GM12875 (cell line): Measurements from ENCODE around the gene P2RX4.

ENCODE experiments used
- H3K4me3 ChIP-seq: one replicate; pipeline ENCODE4 v1.5.1; 2011; ENCODE audit warnings: low read depth, low read length, control low read depth
- CTCF ChIP-seq: IDR thresholded peaks from 2 replicates; pipeline ENCODE4 v1.5.1; 2011; ENCODE audit warnings: low read depth, mild to moderate bottlenecking, control low read depth, inconsistent platforms, low read length, moderate library complexity, borderline replicate concordance; ENCODE audit not compliant: insufficient read depth

The P2RX4 gene

GRCh38 chr12:121167951-121168350 is 42.0 kb upstream of the P2RX4 start:
- TF ChIP-seq CTCF: no peak

GRCh38 chr12:121170151-121170550 is 39.8 kb upstream of the P2RX4 start:
- TF ChIP-seq CTCF: no peak
- no peak overlapping the region for H3K4me3 ChIP-seq

More at GRCh38 chr12:121167951-121168350, 42.0 kb upstream of the P2RX4 start:
- H3K4me3 ChIP-seq: no peak overlapping the region

GRCh38 chr12:121170611-121171260 is 39.2 kb upstream of the P2RX4 start:
- TF ChIP-seq CTCF: no peak
- H3K4me3 ChIP-seq: no peak overlapping the region

GRCh38 chr12:121172145-121172544 is 37.8 kb upstream of the P2RX4 start:
- TF ChIP-seq CTCF: no peak
- no peak overlapping the region for H3K4me3 ChIP-seq

- no peak overlapping the region for H3K4me3 ChIP-seq
These were observed 34.4 kb upstream of the P2RX4 start for GRCh38 chr12:121175383-121176119.

GRCh38 chr12:121176826-121177529 is 33.0 kb upstream of the P2RX4 start:
- no peak overlapping the region for H3K4me3 ChIP-seq
- no peak for TF ChIP-seq CTCF

More at GRCh38 chr12:121175383-121176119, 34.4 kb upstream of the P2RX4 start:
- no peak for TF ChIP-seq CTCF
